Choroid plexus epithelial cell (primary cell): ENCODE data around the gene ESRRB.
A peak's percentile ranks its signal among the peaks of the same experiment; 100 is the strongest.

Source experiments
- DNase-seq: peaks from one replicate; pipeline ENCODE4 v3.0.0-alpha.2; 2010; ENCODE audit warnings: low read depth
- H3K4me3 ChIP-seq: 2 replicates; pipeline ENCODE4 v1.5.1; 2011; ENCODE audit warnings: low read depth, mild to moderate bottlenecking, control low read depth, low read length, moderate library complexity
- CTCF ChIP-seq: conservative IDR thresholded peaks from 2 replicates; pipeline ENCODE4 v1.5.1; 2011; ENCODE audit warnings: low read depth, mild to moderate bottlenecking, control low read depth, inconsistent platforms, low read length, moderate library complexity

The ESRRB gene

GRCh38 chr14:76343386-76343785, 32.6 kb upstream of the ESRRB start:
- TF ChIP-seq CTCF, result no peak
- no peak for DNase-seq
- no peak overlapping the region for H3K4me3 ChIP-seq

- DNase-seq, result peak; percentile 6
- TF ChIP-seq CTCF, result no peak
- no peak overlapping the region for H3K4me3 ChIP-seq
These were observed 29.4 kb upstream of the ESRRB start for GRCh38 chr14:76346391-76347160.

- peak; percentile 42 for DNase-seq
These were observed 27.0 kb upstream of the ESRRB start for GRCh38 chr14:76348898-76349297.

GRCh38 chr14:76349993-76350392, 25.9 kb upstream of the ESRRB start:
- DNase-seq, result no peak
- H3K4me3 ChIP-seq, result no peak overlapping the region
- TF ChIP-seq CTCF, result no peak

More at GRCh38 chr14:76348898-76349297, 27.0 kb upstream of the ESRRB start:
- no peak for TF ChIP-seq CTCF
- no peak overlapping the region for H3K4me3 ChIP-seq

GRCh38 chr14:76350671-76351070, 25.3 kb upstream of the ESRRB start:
- DNase-seq, result no peak
- TF ChIP-seq CTCF, result no peak
- no peak overlapping the region for H3K4me3 ChIP-seq

- no peak for TF ChIP-seq CTCF
- no peak for DNase-seq
- H3K4me3 ChIP-seq, result no peak overlapping the region
These were observed 24.0 kb upstream of the ESRRB start for GRCh38 chr14:76351941-76352340.

GRCh38 chr14:76352639-76353281, 23.2 kb upstream of the ESRRB start:
- peak overlapping the region; percentile 39 for H3K4me3 ChIP-seq
- DNase-seq, result peak; percentile 56
- peak; percentile 73 for TF ChIP-seq CTCF
